GM12891 (cell line): ENCODE data around the gene ESRP2.

Experiments
- POLR2A ChIP-seq: IDR thresholded peaks from 2 replicates; pipeline ENCODE4 v1.6.1; 2011; ENCODE audit warnings: low read depth, low read length, control low read depth
- POLR2AphosphoS5 ChIP-seq: IDR thresholded peaks from 2 replicates; pipeline ENCODE4 v1.6.1; 2011; ENCODE audit warnings: low read depth, low read length, control low read depth
- POU2F2 ChIP-seq: IDR thresholded peaks from 2 replicates; pipeline ENCODE4 v1.6.1; 2011; ENCODE audit warnings: low read depth, mild to moderate bottlenecking, control low read depth, low read length, moderate library complexity
- TAF1 ChIP-seq: IDR thresholded peaks from 2 replicates; pipeline ENCODE4 v1.6.1; 2011; ENCODE audit warnings: low read depth, low read length, control low read depth

DNA sequence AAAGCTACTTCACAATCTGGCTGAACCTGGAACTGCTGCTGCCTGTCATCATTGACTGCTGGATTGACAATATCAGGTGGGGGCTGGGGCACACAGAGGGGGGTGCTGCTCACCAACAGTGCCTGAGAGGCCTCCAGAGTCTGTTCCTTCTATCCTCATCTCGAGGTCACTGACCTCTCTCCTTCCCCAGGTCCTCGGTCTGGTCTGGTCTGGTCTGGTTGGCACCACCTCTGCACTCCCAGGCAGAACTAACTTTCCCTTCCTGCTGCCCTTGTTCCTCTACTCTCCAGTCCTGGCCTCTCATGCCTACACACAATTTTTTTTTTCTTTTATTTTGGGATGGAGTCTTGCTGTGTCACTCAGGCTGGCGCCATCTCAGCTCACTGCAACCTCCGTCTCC is 13.4 kb upstream of the ESRP2 start:
- TF ChIP-seq POU2F2: no peak
- no peak for TF ChIP-seq POLR2A
- no peak for TF ChIP-seq POLR2AphosphoS5
- TF ChIP-seq TAF1: no peak
